Activated CD8-positive, alpha-beta memory T cell treated with anti-CD3 and anti-CD28 coated beads, Interleukin-2, amount 50 U/mL, for 24 hours (primary cell): Measurements from ENCODE around the gene SHISAL2B.
"Not testable (repeated sequence)": the region's sequence is repeated elsewhere in the genome, so short reads cannot be mapped to it uniquely, and the experiment has no call there.

Experiments used
- DNase-seq: peaks from one replicate; pipeline ENCODE4 v3.0.0-alpha.2; 2020; ENCODE audit errors: extremely low read depth

The SHISAL2B gene

DNA sequence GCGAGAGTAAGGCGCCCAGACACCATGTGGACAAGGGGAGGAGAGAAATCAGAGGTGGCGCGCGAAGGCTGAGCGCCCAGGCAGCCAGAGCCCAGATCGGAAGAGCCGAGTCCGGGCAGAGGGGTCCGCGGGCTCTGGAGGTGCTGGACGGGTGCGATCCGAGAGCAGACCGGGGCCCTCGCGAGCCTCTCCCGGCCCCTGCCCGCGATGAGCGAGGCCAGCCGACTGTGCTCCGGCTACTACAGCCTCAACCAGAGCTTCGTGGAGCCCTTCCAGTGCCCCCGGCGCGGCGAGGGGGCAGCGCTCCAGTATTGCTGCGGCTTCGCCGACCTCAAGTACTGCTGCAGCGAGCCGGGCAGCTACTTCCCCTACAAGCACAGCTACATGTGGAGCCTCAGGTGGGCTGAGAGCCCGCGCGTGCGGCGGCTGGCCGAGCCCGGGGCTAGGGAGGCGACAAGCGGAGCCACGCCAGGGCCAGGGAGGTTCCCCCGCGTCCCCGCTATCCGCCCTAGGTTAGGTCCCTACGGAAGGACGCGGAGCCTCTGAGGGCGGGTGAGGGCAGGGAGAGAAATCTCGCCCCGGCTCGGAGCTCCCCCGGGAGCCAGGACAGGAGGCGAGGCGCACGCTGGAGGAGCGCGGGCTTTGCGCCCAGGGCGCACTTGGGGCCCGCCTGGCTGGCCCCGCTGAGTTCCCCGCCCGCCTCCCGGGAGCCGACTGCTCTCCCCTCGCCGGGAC is at the start of gene SHISAL2B:
Gene SHISAL2B, plus strand, starts transcription at position 87 of the 735 bp plus-strand sequence. Its CDS starts 121 bp downstream, at position 208.
- DNase-seq = no peak

DNA sequence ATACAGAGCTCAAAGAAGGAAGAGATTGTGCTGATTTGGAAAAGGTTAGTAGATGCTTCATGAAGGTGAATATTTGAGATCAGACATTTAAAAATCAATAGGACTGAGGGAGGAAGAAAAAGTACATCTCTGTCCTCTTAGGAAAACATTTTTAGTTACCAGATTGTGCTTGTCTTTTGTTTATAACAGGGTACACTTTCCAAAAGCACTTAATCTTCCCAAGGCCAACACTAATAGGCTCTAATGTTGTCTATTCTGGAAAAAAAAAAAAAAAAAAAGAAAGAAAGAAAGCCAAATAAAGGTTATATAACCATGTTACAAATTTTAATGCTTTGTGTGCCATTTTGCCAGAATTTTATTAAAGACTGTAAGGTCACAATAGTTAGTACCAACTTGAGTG is 45.5 kb upstream of the SHISAL2B start:
- DNase-seq = no peak

DNA sequence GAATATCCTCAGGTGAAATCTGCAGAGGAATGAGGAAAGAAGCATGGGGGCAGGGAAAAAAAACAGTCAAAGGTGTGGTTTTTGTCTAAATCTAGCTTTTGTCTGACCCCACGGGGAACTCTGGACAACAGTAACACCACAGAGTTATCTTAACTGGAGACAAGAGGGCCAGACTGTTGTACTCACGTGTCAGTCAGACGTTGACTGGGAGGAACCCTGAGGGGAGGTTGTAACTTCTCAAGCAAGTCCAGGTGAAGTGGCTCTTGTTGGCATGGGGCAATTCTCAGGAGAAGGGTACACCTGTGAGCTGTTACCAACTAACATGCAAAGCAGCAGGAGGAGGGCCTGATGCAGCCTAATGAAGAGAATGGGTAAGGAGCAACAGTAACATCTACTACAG is 44.1 kb upstream of the SHISAL2B start:
- no peak for DNase-seq

DNA sequence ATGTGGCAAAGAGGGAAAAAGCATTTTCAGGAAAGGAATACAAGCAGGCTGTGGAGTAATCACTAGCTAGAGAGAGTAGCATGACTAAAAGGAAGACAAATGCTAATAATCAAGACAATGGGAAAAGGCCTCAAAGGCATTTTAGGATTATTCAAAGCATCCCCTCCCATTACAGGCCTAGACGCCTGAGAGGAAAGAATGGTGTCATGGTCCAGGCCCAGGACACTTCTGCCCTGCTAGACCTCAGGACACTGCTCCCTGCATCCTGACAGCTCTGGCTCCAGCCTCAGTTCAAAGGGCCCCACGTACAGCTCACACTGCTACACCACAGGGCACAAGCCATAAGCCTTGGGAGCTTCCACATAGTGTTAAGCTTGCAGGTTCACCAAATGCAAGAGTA is 40.8 kb upstream of the SHISAL2B start:
- no peak for DNase-seq

DNA sequence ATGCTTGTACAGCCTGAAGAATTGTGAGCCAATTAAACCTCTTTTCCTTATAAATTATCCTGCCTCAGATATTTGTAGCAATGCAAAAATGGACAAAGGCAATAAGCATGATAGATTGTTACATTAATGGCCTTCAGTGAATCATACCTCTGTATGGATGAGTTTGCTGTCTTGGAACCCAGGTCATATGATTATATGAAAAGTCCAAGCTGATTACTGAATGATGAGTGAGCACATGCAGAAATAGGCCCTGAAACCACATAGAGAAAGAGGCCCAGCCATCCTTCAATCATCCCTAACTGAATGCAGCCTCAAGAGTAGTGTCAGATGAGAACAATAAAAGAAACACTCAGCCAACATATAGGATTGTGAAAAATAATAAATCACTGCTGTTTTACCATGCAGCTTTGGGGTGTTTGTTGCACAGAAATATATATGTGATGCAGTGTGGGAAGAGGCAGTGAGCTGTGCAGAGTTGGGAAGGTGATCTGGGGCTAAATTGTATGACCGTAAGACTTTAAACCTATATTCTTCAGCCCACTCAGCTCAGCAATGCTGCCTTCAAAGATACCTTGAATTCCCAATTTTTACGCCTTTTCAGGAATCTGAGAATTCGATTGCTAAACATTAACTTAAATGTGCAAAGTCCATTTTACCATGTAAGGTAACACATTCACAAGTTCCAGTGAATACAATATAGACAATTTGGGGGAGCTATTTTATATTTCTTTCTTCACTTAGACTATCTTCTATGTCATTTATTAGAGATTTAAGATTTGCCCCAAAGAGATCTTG is 36.3 kb upstream of the SHISAL2B start:
- DNase-seq = no peak

DNA sequence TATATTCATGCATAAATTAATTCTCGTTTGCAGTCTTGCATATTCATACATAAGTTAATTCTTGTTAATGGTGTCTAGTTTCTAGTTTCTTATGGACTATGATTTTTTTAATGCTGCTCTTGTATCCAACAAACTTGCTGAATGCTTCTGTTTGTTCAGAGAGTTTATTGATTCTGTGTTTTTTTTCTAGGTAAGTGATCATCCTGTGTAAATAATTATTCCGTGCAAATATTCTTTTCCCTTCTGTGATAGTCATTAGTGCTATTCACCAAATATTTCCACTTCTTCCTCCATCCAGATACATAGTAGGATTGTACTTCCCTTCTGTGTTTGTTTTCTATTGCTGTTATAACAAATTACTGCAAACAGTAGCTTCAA is 35.8 kb upstream of the SHISAL2B start:
- DNase-seq = no peak

DNA sequence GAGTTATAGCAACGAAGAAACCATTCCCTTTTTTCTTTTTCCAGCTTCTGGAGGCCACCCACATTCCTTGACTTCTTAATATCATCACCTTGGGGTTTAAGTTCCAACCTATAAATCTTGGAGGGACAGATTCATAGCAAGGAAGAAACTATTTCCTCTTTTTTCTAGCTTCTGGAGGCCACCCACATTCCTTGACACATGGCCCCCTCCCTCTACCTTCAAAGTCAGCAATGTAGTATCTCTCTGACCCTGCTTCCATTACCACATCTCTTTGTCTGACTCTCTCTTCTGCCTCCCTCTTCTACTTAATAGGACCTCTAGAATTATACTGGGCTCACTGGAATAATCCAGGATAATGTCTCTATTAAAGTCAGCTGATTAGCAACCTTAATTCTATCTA is 34.7 kb upstream of the SHISAL2B start:
- no peak for DNase-seq

DNA sequence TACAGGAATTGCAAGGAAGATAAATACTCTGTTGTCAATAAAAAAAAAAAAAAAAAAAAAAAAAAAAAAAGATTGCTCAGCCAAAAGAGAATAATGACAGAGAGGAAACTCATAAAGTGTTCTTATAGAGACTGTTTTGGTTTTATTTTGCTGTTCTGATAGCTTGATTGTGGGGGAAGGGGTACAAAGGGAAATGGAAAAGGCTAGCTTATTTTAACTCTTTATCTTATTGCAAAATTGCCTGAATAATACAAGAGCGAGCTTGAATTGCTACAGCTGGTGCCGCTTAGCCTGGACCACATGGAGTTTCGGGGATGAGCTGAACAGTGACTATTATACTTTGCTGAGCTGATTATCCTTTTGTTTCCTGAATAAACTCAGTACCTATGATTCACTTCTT is 31.0 kb upstream of the SHISAL2B start:
- no peak for DNase-seq

DNA sequence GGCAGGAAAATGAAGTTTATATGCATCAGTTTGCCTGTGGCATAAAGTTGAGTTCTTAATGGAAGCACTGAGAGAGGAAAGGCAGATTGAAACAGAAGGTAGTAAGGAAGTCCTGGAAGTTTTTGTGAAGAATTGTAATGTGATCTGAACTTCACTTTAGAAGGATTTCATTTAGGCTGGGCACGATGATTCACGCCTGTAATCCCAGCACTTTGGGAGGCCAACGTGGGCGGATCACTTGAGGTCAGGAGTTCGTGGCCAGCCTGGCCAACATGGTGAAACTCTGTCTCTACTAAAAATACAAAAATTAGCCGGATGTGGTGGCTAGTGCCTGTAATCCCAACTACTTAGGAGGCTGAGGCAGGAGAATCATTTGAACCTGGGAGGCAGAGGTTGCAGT is 27.1 kb upstream of the SHISAL2B start:
- DNase-seq = not testable (repeated sequence)

DNA sequence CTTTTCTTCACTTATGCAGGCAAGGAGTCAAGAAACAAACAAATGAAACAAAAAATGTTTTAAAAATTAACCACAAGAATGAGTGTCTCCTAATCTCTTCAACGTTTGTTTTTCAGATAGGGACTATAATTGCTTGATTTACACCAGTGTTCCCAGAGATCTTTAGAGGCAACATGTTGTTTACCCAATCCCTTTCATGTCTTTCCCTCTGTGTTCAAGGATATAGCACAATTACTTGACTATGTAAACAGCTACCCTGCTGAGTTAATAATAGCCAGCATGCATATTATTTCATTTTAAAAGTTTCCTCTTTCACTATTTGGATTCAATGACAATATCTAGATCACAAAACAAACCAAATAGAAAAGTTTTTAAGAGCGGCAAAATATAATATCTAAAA is 25.1 kb upstream of the SHISAL2B start:
- no peak for DNase-seq

DNA sequence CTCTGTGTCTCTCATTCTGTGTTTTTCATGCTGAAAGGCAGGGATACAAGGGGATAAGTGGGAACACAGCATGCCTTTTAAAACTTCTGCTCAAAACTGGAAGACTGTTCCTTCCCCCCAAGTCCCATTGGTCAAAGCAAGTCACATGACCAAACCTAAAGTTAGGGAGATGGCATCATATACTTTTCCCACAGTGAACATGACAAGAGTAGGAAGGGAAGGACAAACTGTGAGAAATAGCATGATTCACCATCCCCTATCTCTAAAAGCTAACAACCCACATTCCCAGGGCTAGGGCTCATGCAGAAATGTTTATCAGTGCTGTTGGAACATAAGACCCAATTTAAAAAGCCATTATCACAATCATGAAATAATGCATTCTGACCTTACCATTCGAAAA is 24.2 kb upstream of the SHISAL2B start:
- DNase-seq = no peak

DNA sequence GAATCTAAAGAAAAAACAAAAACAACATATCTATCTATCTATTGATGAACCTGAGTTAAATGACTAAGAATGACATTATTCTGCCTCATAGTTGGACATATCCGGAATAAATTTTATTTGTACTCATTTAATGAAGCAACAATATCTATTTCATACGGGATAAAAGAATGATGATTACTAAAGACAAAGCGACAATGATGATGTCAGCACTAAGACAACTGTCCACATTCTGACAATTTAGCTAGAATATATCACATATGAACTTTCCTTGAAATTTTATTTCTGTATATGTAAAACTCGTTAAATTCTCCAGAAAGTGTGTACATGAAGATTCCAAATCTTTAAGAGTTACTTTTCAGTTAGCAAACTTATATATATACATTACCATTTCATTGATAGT is 23.2 kb upstream of the SHISAL2B start:
- no peak for DNase-seq

DNA sequence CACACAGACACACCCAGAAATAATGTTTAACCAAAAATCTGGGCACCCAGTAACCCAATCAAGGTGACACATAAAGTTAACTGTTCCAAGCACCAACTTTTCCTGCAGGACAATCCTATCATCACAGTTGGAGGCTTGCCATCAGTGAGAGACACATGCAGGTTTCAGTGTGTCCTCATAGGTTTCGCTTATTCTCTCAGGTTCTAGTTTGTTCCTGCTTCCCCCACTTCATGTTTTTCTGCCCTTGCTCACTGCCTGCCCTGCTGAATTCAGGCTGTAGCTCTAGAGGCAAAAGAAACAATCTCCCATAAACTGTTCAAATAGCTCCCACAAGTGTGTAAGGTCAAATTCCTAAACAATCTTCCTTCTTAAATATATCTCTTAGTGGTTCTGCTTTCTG is 20.0 kb upstream of the SHISAL2B start:
- DNase-seq = no peak

DNA sequence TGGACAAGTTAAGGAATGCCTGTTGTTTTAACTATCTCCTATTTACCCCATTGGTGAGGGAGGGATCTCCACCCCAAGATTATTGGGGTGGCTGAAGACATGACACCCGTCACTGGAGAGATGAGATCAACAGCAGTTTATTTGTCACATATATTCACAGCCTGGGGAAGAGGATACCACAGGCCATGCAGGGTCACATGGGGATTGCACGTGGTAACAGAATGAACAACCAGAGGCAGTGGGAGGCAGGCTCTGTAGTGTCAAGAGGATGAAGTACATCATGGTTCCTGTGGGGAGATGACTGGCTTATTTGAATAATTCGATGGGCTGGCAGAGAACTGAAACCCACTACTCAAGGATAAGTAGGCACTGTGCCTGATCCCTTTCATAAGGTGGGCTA is 18.6 kb upstream of the SHISAL2B start:
- DNase-seq = no peak

DNA sequence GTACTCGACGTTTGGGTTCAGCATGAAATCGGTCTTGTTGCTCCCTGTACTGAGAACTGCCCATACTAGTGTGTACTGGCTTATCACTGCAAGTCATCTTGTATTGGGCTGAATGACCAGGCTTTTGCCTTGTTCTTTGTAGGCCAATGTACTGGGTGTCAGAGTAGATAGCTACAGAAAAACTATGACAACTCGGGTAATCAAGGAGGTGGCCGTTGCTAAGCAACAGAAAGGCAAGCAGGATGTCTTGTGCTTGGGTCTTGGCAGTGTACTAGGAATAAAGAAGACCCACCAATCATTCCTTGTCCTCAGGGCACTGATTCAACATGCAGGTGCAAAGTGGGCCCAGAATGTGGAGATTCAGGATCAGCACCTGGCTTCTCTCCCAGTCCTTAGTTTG is 11.9 kb upstream of the SHISAL2B start:
- no peak for DNase-seq

DNA sequence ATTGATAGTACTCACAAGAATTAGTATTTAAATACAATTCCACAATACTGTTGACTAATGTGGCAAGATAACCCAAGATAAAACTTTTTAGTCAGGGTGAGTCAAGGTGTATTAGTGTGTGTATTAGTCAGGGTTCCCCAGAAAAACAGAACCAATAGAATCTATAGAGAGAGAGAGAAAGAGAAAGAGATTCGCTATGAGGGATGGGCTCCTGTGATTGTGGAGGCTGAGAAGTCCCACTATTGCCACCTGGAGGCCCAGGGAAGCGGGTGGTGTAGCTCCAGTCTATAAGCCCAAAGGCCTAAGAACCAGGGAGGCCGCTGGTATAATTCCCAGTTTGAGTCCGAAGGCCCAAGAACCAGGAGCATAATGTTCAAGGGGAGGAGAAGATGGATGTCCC is 10.0 kb upstream of the SHISAL2B start:
- no peak for DNase-seq

DNA sequence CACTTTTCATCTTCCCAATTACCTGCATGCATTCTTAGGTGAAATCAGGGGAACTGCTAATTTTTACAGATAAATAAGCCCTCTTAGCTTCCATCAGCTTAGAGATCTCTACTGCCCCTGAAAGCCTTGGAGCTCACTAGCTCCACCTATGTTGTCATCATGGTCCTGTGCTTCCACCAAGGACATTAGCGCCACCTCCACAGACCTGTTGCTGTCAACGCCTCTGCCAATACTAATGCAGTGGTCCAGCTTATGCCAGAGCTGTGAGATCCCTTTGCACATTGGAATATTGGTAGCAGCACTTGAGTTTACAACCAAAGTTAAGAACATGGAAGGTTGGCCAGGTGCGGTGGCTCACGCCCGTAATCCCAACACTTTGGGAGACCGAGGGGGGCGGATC is 7.7 kb upstream of the SHISAL2B start:
- no peak for DNase-seq

DNA sequence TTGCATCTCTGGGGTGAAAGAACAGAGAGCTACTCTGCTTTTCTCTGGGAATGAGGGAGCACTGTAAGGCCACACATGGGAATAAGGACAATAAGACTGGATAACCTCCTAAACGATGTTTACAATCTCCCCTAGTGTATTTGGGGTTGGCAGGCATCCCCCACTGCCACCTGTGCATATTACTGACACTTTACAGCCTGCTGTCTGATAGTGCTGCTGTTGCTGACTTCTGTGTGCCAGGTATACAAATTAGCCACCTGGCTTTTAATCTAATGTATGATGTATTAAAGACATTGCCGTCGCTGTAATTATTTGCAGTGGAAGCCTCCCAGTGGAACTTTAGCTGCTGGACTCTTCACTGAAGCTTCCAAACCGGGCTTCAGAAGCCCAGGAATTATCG is 4.4 kb upstream of the SHISAL2B start:
- no peak for DNase-seq

DNA sequence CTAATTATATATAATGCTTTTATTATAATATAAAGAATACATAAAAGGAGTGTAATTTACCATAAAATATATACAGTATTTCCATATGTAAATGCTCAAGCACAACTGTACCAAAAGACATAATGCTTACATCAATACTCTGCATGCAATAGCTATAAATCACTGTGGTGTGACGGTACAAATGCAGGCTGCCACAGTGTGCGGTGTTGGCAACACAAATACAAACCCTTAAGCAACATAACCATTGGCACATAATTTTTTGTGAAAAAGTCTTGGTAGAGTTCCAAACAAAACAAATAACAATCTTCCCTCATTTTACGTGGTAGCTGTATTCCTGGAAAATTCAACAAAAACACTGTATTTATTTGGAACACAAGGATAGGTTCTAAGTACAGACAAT is 1.9 kb upstream of the SHISAL2B start:
- no peak for DNase-seq

DNA sequence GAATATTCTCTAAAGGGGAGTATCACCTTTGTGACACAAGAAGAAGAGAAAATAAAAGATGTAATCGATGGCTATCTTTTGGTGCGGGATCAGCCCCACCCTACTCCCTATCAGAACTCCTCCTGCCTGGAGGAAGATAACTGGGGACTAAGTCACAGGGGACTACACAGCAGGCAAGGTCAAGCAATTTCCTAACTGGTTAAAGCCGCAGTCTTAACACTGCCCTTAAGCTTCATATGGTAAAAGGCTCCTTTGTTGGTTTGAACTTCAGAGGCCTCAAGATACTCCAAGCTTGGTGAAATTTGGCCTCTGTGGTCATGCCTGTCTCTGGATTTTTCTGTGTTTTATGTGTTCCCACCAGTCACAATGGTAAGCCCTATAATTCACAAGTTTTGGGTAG is 1.3 kb upstream of the SHISAL2B start:
- no peak for DNase-seq

DNA sequence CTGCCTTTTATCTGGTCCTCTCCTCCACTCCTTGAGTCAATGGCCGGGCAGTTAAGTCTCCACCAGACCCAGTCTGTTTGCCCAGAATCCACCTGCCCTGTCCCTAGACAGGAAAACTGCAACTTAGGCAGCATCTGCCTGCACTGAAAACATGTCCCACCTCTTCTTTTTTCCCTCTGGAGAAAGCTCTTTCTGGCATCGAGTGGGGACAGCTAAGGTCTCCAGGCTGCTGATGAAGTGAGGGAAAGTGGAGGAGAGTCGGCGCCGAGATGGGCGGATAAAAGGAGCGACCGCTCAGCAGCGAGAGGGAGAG is 243 bp upstream of the SHISAL2B start:
- no peak for DNase-seq

DNA sequence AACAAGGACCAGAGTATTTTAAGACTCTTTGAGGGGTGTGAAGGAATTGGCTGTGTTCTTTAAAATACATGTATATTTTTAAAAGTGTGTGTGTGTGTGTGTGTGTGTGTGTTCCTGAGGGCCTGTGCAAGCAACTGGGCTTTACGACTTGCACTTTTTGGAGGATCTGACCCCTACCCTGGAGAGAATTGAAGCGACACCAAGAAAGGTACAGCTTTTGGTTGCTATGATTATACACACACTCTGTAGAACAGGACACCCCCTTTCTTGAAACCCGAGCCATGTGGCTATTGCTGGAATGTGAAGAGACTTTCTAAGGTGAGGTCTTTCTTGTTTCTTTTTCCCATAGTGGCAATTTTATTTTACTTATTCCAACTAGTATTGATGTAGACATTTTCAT is 988 bp downstream of the SHISAL2B start:
- no peak for DNase-seq

DNA sequence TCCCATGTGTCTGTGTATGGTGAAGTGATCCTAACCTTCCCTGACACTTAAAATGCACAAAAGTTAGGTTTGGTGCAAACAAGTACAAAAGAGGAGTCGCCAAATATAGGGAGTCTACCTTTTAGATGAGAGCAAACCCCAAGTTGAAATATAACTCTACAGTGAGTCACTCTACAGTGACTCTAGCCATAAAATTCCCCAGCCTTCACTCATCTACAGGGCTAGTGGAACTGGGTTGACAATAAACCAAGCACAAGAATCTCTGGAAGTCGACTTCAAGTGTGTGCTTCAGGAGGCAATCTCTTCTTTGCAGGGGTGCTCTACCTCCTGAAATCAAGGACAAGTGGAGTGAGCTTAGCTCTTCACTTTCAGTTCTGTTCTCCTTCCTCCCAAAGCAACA is 3.3 kb downstream of the SHISAL2B start:
- no peak for DNase-seq

DNA sequence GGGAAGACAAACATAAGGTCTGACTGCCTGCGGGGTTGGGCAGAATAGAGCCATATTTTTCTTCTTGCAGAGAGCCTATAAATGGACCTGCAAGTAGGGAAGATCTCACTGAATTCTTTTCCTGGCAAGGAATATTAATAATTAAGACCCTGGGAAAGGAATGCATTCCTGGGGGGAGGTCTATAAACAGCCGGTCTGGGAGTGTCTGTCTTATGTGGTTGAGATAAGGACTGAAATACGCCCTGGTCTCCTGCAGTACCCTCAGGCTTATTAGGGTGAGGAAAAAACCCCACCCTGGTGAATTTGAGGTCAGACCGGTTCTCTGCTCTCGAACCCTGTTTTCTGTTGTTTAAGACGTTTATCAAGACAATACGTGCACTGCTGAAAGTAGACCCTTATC is 6.1 kb downstream of the SHISAL2B start:
- DNase-seq = not testable (repeated sequence)
